ENCODE measurements around the gene TRH.

The TRH gene, protein sequence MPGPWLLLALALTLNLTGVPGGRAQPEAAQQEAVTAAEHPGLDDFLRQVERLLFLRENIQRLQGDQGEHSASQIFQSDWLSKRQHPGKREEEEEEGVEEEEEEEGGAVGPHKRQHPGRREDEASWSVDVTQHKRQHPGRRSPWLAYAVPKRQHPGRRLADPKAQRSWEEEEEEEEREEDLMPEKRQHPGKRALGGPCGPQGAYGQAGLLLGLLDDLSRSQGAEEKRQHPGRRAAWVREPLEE

DNA sequence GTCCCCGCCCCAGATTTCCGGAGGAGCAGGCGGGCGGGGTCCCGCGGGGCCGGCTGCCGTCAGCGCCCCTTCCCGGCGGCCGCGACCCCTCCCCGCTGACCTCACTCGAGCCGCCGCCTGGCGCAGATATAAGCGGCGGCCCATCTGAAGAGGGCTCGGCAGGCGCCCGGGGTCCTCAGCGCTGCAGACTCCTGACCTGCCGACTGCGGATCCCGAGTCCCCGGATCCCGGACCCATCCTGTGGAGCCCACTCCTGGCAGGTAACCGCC, at the start of gene TRH:
TRH (plus strand) TSS at position 157 of the 269 bp plus-strand sequence. CDS start 1,097 bp downstream, outside the sequence.
- no peak for DNase-seq

DNA sequence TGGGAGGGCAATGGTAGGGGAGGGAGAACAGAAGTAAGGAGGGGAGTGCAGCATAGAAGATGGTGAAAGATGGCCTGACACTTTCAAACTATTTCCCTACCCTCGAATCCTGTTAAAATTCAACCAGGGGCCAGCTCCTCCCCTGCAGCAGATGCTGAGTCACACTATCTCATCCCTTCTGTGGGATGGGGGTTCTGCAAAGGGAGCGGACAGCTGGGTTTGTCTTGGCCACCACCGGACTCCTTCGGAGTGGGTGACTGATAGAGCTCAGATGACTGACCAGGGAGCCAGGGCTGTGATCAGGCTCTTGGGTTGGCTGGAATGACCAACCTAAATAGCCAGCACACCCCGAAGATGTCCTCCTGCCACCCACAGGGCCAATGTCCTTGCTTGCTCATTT, 47.4 kb upstream of the TRH start:
- DNase-seq = no peak

DNA sequence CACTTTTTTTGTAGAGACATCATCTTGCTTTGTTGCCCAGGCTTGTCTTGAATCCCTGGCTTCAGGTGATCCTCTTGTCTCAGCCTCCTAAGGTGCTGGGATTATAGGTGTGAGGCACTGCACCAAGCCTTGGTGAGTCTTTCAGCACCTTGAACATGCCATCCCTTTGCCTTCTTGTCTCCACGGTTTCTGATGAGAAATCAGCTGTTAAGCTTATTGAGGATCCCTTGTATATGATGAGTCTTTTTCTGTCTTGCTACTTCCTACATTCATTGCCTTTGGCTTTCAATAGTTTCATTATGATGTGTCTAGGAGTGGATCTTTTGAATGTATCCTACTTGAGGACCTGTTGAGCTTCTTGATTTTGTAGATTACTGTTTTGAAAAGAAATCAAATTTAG, 45.1 kb upstream of the TRH start:
- no peak for DNase-seq

DNA sequence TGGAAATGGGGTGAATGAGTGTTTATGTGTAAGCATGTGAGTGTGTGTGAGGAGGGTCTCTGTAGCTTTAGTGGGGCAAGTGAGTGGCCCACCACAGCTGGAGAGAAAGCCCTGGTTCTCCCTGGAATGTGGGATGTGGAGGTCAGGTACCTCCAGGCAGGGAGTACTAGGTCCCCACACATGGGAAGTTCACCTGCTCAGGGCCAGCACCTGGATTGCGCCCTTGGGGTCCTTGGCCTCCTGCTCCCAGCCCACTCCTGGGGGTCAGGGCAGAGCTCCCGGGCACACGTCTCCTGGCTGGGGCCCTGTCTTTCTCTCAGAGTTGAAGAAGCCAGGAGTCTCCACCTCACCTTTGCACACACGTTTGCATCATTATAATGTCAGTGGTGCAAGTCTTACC, 41.0 kb upstream of the TRH start:
- no peak for DNase-seq

DNA sequence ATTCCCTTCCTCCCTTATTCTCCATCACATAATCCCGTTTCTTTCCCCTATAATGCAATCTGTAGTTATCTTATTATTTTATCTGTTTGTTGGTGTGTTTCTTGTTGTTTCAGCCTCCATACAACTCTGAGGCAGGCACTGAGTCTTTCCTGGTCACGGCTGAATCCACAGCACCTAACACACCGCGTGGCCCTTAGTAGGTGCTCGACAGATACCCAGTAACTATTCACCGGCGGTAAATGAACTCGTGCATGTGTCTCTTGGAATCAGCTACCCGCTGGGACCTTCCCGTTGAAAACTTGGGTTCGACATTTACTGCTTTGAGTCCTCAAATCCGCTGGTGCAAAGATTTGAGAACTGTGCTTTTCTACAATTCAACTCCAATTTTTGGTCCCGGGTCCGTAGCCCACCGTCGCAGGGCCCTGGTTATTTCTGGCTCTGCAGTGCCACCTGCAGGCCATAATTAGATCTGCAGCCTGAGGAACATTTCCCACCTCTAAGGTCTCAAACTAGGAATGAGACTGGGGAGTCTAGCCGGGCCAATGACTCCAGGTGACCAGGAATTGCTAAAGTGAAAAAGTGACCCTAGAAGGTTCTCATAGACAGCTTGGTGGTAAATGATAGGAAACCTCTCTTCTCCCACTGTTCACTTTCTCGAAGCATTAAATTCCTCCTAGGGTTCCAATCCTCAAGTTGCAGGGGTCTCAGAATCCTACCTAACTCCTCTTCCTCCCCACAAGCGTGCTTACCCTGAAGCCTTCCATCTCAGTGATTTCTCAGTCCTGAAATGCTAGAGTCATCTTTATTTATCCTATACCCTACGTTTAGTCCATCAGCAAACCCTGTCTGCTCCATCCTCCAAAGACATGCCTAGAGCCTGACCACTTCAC, 40.0 kb upstream of the TRH start:
- peak; percentile 39 for DNase-seq

DNA sequence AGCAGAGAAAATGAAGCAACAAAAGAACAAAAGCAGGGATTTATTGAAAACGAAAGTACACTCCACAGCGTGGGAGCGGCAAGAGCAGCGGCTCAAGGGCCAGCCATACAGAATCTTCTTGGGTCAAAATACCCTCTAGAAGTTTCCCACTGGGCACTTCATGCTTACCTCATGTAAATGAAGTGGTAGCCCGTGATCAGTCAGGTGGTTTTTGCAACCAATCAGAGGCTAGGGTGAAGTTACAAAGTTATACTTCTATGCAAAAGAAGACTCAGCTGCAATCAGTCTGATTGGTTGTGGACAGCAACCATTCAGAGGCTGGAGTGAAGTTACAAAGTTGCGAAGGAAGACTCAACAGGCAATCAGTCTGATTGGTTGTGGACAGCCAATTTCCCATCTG, 37.8 kb upstream of the TRH start:
- DNase-seq = peak; percentile 37

DNA sequence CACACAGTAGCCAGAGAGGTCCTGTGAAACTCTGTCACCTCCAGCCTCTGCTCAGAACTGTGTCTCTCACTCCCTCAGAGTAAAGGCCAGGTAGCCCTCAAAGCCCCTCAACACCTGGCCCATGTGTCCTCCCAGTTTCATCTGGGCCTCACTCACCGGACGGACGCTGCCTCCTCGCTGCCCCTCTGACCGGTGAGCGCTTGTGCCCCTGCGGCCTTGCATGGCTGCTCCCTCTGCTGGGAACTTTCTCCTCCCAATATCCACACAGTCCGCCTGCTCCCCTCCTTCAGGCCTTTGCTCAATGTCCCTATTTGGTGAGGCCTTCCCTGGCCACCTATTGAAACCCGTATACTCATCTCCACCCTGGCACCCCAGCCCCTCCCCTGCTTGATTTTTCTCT, 36.8 kb upstream of the TRH start:
- no peak for DNase-seq

DNA sequence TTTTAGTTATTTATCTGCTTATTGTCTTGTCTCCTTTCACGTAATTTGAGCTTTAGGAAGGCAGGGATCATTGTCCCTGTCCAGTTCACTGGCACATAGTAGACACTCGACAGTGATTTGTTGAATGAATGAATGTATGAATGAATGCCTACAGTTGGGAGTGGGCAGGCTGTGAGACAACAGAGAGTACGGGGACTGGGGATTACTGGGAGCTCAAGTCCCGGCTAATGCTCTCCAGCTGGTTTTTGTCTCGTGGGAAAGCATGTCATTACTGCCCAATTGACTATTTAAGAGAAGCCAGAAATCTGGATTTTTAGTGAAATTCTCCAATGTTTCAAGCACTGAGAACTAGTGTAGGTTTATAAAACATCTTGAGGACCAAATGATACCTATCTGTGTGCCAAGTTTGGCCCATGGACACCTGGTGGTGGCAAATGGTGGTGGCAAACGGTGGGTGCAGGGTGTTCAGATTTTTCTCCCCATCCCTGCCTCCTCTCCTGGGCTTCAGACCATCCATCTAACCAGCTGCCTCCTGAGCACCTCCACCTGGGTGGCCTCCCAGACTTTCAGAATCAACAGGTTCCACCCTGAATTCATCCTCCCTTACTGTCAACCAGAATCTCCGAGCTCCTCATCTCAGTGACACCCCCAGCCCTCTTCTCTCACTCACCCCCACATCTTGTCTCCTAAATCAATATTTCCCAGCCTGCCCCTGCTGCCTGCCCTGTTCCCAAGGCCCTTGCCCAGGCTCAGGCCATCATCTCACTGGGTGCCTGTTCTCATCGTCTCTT, 36.2 kb upstream of the TRH start:
- no peak for DNase-seq

DNA sequence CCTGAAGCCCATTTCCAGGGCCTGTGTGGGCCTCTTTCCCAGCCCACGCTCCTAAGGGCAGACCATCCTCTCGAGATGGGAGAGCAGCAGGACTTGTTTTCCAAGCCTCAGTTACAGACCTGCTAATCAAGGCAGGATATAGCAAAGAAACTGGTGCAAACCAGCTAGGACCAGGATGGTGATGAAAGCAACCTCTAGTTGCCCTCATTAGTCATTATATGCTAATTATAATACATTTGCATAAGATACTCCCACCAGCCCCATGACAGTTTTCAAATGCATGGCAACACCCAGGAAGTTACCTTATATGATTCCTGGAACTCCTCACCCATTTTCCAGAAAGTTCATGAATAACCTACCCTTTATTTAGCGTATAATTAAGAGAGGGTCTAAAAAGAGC, 34.4 kb upstream of the TRH start:
- no peak for DNase-seq

DNA sequence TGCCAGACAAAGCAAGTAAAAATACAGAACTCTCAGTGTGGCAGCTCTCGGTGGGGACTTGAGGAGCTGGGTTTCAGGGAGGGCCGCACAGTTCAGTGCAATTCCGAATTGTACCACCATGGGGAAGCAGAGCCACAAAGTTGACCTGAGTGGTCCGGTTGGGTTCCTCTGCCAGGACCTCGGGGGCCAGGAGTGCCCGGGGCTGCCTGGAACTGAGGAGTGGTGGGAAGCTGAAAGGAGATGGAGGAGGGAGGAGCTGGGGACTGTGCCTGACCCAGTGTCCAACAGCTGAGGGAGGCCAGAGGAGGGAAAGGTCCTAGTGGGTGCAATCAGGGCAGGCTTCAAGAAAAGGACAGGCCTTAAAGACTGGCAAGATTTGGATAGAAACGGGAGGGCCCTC, 32.2 kb upstream of the TRH start:
- DNase-seq = peak; percentile 11

DNA sequence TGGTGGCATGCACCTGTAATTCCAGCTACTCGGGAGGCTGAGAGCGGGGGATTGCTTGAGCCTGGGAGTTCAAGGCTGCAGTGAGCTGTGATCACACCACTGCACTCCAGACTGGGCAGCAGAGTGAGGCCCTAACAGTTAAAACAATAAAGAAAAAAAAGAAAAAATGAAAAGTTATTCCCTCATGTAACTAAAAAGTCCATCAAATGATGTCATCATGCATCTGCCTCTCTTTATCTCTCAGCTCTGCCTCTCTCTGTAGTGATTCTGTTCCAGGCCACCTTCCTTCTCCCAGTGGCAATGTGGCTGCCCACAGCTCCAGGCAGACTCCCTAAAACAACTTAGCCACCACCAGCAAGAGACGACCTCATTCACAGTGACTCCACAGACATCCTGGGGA, 31.5 kb upstream of the TRH start:
- DNase-seq = no peak

DNA sequence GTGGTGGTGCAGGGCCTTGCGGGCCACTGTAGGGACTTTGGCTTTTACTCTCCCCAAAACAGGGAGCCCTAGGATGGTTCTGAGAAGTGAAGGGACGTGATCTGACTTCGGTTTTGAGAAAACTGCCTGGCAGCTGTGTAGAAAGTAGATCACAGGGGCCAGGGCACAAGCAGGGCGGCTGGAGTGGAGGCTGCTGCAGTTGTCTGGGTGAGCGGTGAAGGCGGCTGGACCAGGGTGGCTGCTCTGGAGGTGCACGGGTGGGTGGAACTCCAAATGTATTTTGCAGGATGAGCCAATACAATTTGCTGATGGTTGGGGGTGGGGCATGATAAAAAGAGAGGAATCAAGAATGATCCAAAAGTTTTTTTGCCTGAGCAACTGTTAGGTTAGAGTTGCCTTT, 29.8 kb upstream of the TRH start:
- DNase-seq = no peak

DNA sequence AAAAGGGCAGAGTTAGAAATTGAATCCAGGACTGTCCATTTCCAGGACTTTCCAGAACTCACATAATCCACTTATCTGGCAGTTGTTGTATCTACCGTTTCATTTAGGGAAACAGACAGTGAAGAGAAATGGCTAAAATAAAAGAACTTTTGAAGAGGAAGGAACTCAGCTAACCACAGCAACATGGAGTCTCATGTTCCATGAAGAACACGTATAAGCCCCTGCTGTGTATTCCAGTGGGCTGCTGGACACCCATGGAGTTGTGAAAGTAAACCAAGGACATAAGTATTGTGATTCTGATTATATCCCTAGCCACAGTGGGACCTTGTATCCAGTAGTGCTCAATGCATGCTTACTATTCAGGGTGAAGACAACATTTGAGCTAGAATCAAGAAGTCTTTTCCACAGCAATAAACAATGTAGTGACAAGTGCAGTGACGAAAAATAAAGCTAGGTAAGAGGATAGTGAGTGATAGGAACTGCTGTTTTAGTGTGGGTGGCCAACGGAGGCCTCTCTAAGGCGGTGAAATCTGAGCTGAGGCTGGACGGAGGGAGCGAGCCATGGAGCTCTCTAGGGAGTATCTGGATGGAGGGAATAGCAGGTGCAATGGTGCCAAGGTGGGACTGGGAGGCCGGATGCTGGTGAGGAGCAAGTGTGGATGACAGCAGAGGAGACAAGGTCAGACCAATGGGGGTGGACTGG, 26.8 kb upstream of the TRH start:
- no peak for DNase-seq

DNA sequence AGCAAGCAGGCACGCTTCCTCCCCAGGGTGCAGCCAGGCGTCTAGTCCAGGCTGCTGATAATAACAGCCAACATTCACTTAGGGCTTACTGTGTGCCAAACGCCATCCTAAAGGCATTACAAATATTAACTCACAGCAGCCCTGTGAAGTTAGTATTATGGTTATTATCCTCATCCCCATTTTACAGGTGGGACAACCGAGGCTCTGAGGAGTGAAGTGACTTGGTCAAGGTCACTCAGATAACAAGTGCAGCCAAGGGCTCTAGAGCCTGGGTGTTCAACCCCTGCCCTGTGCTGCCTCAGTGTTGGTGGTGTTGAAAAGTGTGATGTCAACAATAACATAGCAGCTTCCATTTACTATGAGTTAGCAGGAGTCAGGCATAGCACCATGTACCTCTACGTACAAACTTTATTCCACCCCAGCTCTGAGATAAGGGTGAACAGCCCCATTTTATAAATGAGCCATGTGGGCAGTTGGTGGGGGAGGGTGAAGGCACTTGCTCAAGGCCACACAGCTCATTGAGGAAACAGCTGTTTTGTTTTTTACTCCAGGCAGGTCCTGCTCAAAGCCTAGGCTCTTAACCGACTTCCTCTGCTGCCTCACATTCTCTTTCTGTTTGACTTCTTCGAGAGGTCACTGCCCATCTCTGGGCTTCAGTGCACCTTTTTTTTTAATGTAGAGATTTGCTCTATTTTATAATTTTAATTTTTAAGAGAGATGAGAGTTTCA, 24.0 kb upstream of the TRH start:
- no peak for DNase-seq

DNA sequence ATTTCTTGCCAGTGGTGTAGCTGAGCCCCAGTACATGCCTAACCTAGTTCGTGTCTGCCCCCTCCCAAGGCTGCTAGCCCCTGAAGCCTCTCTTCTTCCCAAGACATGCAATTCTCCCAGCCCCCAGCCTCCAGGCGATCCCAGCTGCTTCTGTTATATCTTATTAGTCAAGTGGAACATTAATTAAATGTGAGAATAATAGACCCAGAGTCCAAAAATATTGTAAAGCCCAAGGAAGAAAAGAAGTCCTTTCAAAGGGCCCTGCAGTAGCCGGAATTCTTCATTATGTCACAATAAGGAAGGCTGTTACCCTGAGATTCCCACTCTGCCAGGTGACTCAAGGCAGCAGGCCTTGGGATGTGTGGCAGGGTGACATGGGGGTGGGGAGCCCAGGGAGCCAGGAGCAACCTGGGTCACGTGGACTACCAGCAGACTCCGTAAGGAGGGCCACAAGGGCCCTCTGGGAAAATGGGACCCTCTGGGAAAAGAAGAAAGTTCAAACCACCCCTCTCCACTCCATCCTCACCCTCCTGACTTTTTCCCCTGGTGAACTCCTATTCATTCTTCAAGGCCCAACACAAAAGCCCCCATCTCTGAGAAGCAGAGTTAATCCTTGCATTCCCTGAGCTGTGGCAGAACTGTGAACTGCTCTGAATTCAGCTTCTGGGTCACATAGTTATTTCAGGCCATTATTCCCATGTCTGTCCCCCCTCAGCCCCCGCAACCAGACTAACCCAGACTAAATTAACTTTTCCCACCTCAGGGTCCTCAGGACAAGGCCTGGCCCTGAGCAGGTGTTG, 21.8 kb upstream of the TRH start:
- DNase-seq = no peak

DNA sequence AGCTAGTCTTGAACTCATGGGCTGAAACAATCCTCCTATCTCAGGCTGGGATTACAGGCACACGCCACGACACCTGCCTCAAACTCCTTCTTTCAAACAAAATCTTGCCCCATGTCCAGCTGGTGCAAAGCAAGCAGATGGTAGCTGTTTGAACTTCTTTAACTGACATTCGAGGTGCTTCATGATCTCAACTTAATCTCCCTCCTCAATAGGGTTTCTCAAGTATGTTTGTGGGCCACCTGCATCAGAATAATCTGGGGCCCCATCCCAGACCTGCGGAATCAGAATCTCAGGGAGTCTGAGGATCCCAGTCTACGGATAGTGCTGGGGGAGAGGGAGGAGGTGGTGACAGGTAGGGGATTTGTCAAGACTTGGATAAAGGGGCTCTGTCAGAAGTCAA, 20.9 kb upstream of the TRH start:
- DNase-seq = no peak

DNA sequence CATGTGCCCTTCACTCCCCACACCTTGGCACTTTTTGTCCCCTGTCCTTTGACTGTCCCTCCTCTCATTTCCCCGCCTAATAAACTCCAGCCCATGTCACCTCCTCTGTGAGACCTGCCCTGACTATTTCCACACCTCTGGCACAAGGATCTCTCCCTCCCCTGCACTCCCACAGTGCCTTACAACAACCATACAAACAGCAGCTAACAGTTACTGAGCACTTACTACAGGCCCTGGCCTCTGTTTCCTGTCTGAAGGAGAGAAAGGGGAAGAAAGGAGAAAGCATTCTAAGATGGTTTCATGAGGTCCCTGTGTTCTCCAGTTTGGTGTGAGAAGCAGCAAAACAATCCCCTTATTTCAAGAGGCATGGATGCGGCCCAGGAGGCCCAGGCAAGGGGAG, 20.0 kb upstream of the TRH start:
- DNase-seq = no peak

DNA sequence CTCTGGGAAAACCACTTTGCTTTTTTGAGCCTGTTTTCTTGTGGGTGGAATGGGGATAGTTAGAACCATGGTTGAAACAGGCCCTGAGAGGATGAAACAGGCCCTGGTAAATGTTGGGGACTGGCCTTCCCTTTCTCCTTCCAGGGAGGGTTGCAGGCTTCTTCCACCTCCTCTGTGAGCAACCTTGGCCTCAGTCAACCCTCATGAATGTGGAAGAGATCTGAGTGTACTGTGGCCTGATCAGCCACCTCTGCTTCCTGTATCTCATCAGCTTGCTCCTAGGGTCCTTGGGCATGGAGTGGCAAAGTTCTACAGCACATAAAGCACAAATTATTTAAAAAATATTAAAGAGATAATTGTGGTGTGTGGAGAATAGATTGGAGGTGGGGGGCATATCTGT, 17.6 kb upstream of the TRH start:
- no peak for DNase-seq

DNA sequence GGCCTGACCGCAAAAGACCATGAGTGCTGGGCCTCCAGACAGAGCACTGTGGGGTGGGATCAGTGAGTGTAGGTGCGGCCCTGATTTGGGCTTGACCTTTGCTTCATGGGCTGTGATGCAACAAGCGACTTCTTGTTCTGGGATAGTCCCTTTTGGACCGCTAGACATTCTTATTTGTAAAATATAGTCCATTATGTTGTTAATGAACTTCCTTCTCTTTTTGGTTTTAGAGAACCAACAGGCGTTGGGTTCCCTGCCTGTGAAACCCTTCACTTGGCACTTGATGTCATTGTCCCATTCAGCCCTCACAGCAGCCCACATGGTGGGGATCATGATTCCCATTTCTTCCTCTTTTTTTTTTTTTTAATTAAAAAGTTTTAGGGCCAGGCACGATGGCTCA, 15.8 kb upstream of the TRH start:
- no peak for DNase-seq

DNA sequence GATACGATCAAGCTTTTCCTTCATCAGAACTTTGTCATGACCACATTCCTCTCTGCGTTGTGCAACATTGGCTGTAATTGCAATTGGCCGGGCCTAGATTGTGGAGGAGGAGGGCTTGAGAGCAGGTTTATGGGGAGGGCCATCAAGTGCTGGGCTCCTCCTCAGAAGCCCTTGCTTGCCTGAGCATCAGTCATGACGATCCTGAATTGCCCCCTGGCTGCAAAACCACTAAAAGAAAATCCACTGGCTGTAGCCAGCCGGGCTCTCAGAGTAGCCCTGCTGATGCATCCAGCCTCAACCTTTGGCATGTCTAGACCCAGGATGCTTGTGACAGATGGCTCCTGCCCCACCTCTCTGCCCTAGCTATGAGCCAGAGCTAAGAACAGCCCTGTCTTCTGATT, 13.4 kb upstream of the TRH start:
- no peak for DNase-seq

DNA sequence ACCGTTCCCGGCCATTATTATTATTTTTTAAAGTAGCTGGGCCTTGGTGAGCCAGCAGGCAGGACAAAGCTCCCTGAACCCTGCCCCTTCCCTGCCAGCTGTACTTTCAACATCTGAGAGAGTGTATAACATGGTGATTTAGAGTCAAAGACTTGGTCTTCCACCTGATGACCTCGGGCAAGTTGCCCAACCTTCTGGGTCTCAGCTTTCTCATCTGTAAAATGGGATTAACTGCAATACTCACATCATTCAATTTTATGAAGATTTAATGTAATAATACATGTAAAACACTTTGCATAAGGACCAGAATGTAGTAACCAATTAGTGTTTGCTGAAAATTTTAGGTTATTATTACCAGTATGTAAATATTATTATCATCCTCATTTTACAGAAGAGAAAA, 11.9 kb upstream of the TRH start:
- no peak for DNase-seq

DNA sequence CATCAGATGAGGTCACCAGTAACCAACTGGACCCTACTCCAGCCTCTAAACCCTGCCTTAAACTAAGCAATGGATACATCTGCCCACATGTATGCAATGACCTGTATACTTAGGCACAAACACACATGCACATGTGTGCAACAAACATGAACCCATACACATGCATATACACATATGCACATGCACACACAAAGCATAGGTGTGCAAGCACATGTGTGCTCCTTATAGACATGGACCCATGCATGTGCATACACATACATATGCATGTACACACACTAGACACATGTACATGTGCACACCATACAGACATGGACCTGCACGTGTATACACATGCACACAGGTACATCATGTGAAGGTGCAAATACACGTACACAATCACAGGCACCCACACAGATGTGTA, 8.6 kb upstream of the TRH start:
- no peak for DNase-seq

Data from CD4-positive, alpha-beta T cell treated with Interleukin-4 for 4 hours (primary cell).